Cortex of kidney (tissue), 1 donor: ENCODE data around the gene GAS6.

ENCODE experiments used
- DNase-seq: peaks from one replicate; lab custom pipeline; 2025; lab: John Stamatoyannopoulos, UW

The GAS6 gene

GRCh38 chr13:113819731-113820715 is 43.9 kb downstream of the GAS6 start:
- no peak for DNase-seq

- DNase-seq: no peak
These were observed 44.5 kb downstream of the GAS6 start for GRCh38 chr13:113819341-113819730.

- no peak for DNase-seq
These were observed 45.1 kb downstream of the GAS6 start for GRCh38 chr13:113818700-113819295.

GRCh38 chr13:113817860-113818691 is 45.8 kb downstream of the GAS6 start:
- DNase-seq: no peak

GRCh38 chr13:113816946-113817859 is 46.7 kb downstream of the GAS6 start:
- no peak for DNase-seq

GRCh38 chr13:113816254-113816929 is 47.5 kb downstream of the GAS6 start:
- DNase-seq: no peak

- DNase-seq: no peak
These were observed 48.5 kb downstream of the GAS6 start for GRCh38 chr13:113815151-113816058.

- no peak for DNase-seq
These were observed 49.4 kb downstream of the GAS6 start for GRCh38 chr13:113814435-113814821.

GRCh38 chr13:113813749-113814434 is 50.0 kb downstream of the GAS6 start:
- no peak for DNase-seq

- DNase-seq: no peak
These were observed 50.7 kb downstream of the GAS6 start for GRCh38 chr13:113813070-113813748.

GRCh38 chr13:113812178-113813040 is 51.5 kb downstream of the GAS6 start:
- DNase-seq: no peak

GRCh38 chr13:113811081-113811928 is 52.6 kb downstream of the GAS6 start:
- DNase-seq: no peak

- DNase-seq: no peak
These were observed 53.2 kb downstream of the GAS6 start for GRCh38 chr13:113810640-113811039.

GRCh38 chr13:113809934-113810333 is 53.9 kb downstream of the GAS6 start:
- no peak for DNase-seq

- no peak for DNase-seq
These were observed 55.6 kb downstream of the GAS6 start for GRCh38 chr13:113808058-113808834.

GRCh38 chr13:113806526-113806925 is 57.4 kb downstream of the GAS6 start:
- no peak for DNase-seq
